ENCODE data around the gene FHOD1. TPM values are rescaled to one million over a fixed set of nuclear protein-coding genes. Genes with fewer than 3 reads are reported as not detected.

The FHOD1 gene
- total RNA-seq, 1 experiment from 2014 or later = 96.4 TPM

GRCh38 chr16:67190041-67190440 lies 57.2 kb downstream of the FHOD1 start, which contains the start of gene EXOC3L1:
Gene EXOC3L1, minus strand, starts transcription at chr16:67190136. Its CDS starts 460 bp downstream, at chr16:67189676.
- TF ChIP-seq EZH2 (IDR thresholded peaks at IDR 0.05; ENCODE audit: borderline replicate concordance, low read depth, low read length, poor library complexity, severe bottlenecking) = no peak
- TF ChIP-seq CTCF (conservative IDR thresholded peaks at IDR 0.05; ENCODE audit: low read depth, low read length) = no peak
- Histone ChIP-seq H3K27me3 (replicated peaks; ENCODE audit: insufficient read depth, low read depth, low read length, poor library complexity) (no peaks in the 10 kb centered on the region), H3K27ac (ENCODE audit: low read depth, low read length, poor library complexity, severe bottlenecking) (no peak within 1 kb of the TSS), H3K4me3 (ENCODE audit: low read depth, low read length, poor library complexity, severe bottlenecking) (no peak within 1 kb of the TSS), H3K9me3 (ENCODE audit: low read depth, low read length, poor library complexity, severe bottlenecking) (no peaks in the 10 kb centered on the region), H3K4me1 (ENCODE audit: insufficient read depth, low read length, poor library complexity, severe bottlenecking) (peaks cover 18% of the 10 kb centered on the region), H3K36me3 (ENCODE audit: insufficient read depth, low read length, poor library complexity, severe bottlenecking) (peaks cover 18% of the 10 kb centered on the region)
- POLR2A ChIA-PET (ENCODE audit: low non-redundant PET) = no interaction called here
- DNase-seq (ENCODE audit: low spot score) = no peak
- BruUV-seq (replicated peaks) = no TSS peak
- CTCF ChIA-PET = no interaction called here
- intact Hi-C loops (cut with micrococcal nuclease; ENCODE audit: unreplicated experiment) = no loop called here

- ChIA-PET CTCF (no interaction called here), POLR2A (ENCODE audit: low non-redundant PET) (no interaction called here)
- Histone ChIP-seq H3K4me3 (ENCODE audit: low read depth, low read length, poor library complexity, severe bottlenecking) (no peak overlapping the region), H3K27ac (ENCODE audit: low read depth, low read length, poor library complexity, severe bottlenecking) (no peak overlapping the region), H3K4me1 (ENCODE audit: insufficient read depth, low read length, poor library complexity, severe bottlenecking) (peaks cover 24% of the 10 kb centered on the region), H3K27me3 (replicated peaks; ENCODE audit: insufficient read depth, low read depth, low read length, poor library complexity) (no peaks in the 10 kb centered on the region), H3K9me3 (ENCODE audit: low read depth, low read length, poor library complexity, severe bottlenecking) (no peaks in the 10 kb centered on the region), H3K36me3 (ENCODE audit: insufficient read depth, low read length, poor library complexity, severe bottlenecking) (peaks cover 6% of the 10 kb centered on the region)
- TF ChIP-seq CTCF (conservative IDR thresholded peaks at IDR 0.05; ENCODE audit: low read depth, low read length) (no peak), EZH2 (IDR thresholded peaks at IDR 0.05; ENCODE audit: borderline replicate concordance, low read depth, low read length, poor library complexity, severe bottlenecking) (no peak)
- intact Hi-C loops (cut with micrococcal nuclease; ENCODE audit: unreplicated experiment) = no loop called here
- no peak for DNase-seq (ENCODE audit: low spot score)
- no TSS peak for BruUV-seq (replicated peaks)
Measured at GRCh38 chr16:67188798-67189197, 58.5 kb downstream of the FHOD1 start.

- peaks cover 19% of the 10 kb centered on the region for H3K4me1 ChIP-seq (ENCODE audit: insufficient read depth, low read length, poor library complexity, severe bottlenecking)
- H3K4me3 ChIP-seq (ENCODE audit: low read depth, low read length, poor library complexity, severe bottlenecking) = no peak overlapping the region
- ChIA-PET CTCF (no interaction called here), POLR2A (ENCODE audit: low non-redundant PET) (no interaction called here)
- no peak overlapping the region for H3K27ac ChIP-seq (ENCODE audit: low read depth, low read length, poor library complexity, severe bottlenecking)
- no peak for DNase-seq (ENCODE audit: low spot score)
- no TSS peak for BruUV-seq (replicated peaks)
- peaks cover under 1% of the 10 kb centered on the region for H3K36me3 ChIP-seq (ENCODE audit: insufficient read depth, low read length, poor library complexity, severe bottlenecking)
- no peaks in the 10 kb centered on the region for H3K27me3 ChIP-seq (replicated peaks; ENCODE audit: insufficient read depth, low read depth, low read length, poor library complexity)
- intact Hi-C loops (cut with micrococcal nuclease; ENCODE audit: unreplicated experiment) = no loop called here
- TF ChIP-seq CTCF (conservative IDR thresholded peaks at IDR 0.05; ENCODE audit: low read depth, low read length) (no peak), EZH2 (IDR thresholded peaks at IDR 0.05; ENCODE audit: borderline replicate concordance, low read depth, low read length, poor library complexity, severe bottlenecking) (no peak)
- H3K9me3 ChIP-seq (ENCODE audit: low read depth, low read length, poor library complexity, severe bottlenecking) = no peaks in the 10 kb centered on the region
Measured at GRCh38 chr16:67188323-67188722, 59.0 kb downstream of the FHOD1 start.
